ENCODE measurements around the gene PSENEN. TPM values are rescaled to one million over a fixed set of nuclear protein-coding genes. Genes with fewer than 3 reads are reported as not detected.

Gene PSENEN
- total RNA-seq, 1 experiment from 2014 or later = 106 TPM

DNA sequence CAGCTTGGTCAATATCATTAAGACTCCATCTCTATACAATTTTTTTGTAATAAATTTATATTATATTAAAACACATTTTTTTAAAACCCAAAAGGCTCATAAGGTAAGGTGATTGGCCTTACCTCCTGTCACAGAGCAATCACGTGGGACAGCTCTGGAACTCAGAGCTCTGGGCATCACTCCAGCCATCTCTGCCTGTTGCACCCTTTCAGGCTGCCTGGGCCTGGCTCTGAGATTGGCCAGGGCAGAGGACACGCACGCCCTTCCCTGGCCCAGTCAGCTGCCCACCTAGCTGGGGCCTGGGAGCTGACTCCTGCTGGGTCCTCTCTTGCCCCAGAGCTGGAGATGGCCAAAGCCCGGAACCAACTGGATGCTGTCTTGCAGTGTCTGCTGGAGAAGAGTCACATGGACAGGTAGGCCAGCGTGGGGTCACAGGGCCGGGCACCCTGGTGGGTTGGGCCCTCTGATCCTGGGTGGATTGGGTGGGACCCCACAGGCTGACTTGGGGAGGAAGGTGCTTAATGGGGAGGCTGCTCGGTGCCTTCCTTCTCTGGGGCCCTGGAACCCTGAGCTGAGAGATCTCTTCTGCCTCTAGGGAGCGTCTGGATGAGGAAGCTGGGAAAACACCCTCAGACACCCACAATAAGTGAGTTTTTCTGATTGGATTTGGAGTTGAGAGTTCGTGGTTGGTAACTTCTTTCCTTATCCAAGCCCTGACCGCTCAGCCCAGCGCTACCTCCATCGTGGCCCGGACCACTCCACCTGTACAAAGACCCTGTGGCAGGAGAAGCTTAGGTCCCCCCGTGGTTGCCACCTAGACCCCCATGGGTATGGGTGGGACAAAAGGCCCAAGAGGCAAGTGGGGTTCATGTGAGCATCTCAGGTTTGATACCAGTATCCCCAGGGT, 6.6 kb downstream of the PSENEN start:
- CTCF ChIA-PET = no interaction called here
- Histone ChIP-seq H3K27ac (no peak overlapping the region), H4K20me1 (ENCODE audit: insufficient read depth) (no peaks in the 10 kb centered on the region), H3K4me3 (no peak overlapping the region), H3K9me3 (ENCODE audit: insufficient read depth, low read depth) (no peaks in the 10 kb centered on the region), H2AFZ (no peak overlapping the region), H3K9me2 (ENCODE audit: insufficient read depth) (no peaks in the 10 kb centered on the region), H3K79me2 (ENCODE audit: low read depth) (peaks cover 15% of the 10 kb centered on the region), H3K4me2 (no peak overlapping the region), H3K27me3 (ENCODE audit: insufficient read depth, low read depth) (no peaks in the 10 kb centered on the region), H3K36me3 (ENCODE audit: low read depth) (no peaks in the 10 kb centered on the region), H3K4me1 (replicated peaks; ENCODE audit: insufficient read depth) (peaks cover 27% of the 10 kb centered on the region), H3F3A (ENCODE audit: insufficient read depth, low read depth) (peaks cover 17% of the 10 kb centered on the region)
- POLR2A ChIA-PET (ENCODE audit: unreplicated experiment) = interaction anchor here (0.7 kb wide), 1 partner anchor 196 kb away, joined by 4 read pairs; no protein-coding TSS in a partner anchor
- BruUV-seq (replicated peaks) = no TSS peak
- TF ChIP-seq, protein P1, sequence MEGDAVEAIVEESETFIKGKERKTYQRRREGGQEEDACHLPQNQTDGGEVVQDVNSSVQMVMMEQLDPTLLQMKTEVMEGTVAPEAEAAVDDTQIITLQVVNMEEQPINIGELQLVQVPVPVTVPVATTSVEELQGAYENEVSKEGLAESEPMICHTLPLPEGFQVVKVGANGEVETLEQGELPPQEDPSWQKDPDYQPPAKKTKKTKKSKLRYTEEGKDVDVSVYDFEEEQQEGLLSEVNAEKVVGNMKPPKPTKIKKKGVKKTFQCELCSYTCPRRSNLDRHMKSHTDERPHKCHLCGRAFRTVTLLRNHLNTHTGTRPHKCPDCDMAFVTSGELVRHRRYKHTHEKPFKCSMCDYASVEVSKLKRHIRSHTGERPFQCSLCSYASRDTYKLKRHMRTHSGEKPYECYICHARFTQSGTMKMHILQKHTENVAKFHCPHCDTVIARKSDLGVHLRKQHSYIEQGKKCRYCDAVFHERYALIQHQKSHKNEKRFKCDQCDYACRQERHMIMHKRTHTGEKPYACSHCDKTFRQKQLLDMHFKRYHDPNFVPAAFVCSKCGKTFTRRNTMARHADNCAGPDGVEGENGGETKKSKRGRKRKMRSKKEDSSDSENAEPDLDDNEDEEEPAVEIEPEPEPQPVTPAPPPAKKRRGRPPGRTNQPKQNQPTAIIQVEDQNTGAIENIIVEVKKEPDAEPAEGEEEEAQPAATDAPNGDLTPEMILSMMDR (conservative IDR thresholded peaks at IDR 0.05) = no peak
- TF ChIP-seq EZH2 (IDR thresholded peaks at IDR 0.05; ENCODE audit: low read depth) = no peak
- DNase-seq = no peak
- intact Hi-C loops (cut with micrococcal nuclease; ENCODE audit: unreplicated experiment) = no loop called here

DNA sequence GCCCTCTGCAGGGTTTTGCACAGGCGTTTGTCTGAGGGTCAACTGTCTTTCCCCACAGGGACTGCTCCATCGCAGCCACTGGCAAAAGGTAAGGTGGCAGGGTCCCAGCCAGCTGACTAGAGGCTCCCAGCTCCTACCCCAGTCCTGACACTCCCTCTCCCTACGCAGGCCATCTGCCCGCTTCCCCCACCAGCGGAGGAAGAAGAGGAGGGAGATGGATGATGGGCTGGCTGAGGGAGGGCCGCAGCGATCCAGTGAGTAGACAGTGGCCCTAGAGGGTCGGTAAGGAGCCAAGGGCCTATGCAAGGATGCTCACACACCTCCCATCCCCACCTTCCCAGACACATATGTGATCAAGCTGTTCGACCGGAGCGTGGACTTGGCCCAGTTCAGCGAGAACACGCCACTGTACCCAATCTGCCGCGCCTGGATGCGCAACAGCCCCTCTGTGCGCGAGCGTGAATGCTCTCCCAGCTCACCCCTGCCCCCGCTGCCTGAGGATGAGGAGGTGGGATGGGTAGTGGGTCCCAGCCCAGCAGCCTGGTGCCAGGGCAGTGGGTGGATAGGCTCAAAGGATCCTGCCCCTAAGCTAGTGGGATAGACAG, 7.4 kb downstream of the PSENEN start:
- DNase-seq = no peak
- ChIA-PET POLR2A (ENCODE audit: unreplicated experiment) (interaction anchor here (0.7 kb wide), 1 partner anchor 196 kb away, joined by 4 read pairs; no protein-coding TSS in a partner anchor), CTCF (no interaction called here)
- Histone ChIP-seq H3K27me3 (ENCODE audit: insufficient read depth, low read depth) (no peaks in the 10 kb centered on the region), H4K20me1 (ENCODE audit: insufficient read depth) (no peaks in the 10 kb centered on the region), H3K4me3 (no peak overlapping the region), H3K9me3 (ENCODE audit: insufficient read depth, low read depth) (no peaks in the 10 kb centered on the region), H3K36me3 (ENCODE audit: low read depth) (no peaks in the 10 kb centered on the region), H3K9me2 (ENCODE audit: insufficient read depth) (no peaks in the 10 kb centered on the region), H3K79me2 (ENCODE audit: low read depth) (peaks cover 11% of the 10 kb centered on the region), H2AFZ (no peak overlapping the region), H3K4me1 (replicated peaks; ENCODE audit: insufficient read depth) (peaks cover 25% of the 10 kb centered on the region), H3F3A (ENCODE audit: insufficient read depth, low read depth) (peaks cover 14% of the 10 kb centered on the region), H3K4me2 (no peak overlapping the region), H3K27ac (no peak overlapping the region)
- TF ChIP-seq, protein P1 (conservative IDR thresholded peaks at IDR 0.05) = no peak
- TF ChIP-seq EZH2 (IDR thresholded peaks at IDR 0.05; ENCODE audit: low read depth) = no peak
- intact Hi-C loops (cut with micrococcal nuclease; ENCODE audit: unreplicated experiment) = no loop called here
- BruUV-seq (replicated peaks) = no TSS peak

GRCh38 chr19:35753634-35754369, 8.4 kb downstream of the PSENEN start:
- no peak overlapping the region for H3K4me2 ChIP-seq
- DNase-seq = no peak
- no peaks in the 10 kb centered on the region for H3K27me3 ChIP-seq (ENCODE audit: insufficient read depth, low read depth)
- intact Hi-C loops (cut with micrococcal nuclease; ENCODE audit: unreplicated experiment) = no loop called here
- H3K4me1 ChIP-seq (replicated peaks; ENCODE audit: insufficient read depth) = peaks cover 25% of the 10 kb centered on the region
- peaks cover 13% of the 10 kb centered on the region for H3K79me2 ChIP-seq (ENCODE audit: low read depth)
- CTCF ChIA-PET = no interaction called here
- no peak for TF ChIP-seq EZH2 (IDR thresholded peaks at IDR 0.05; ENCODE audit: low read depth)
- TF ChIP-seq, protein P1 (conservative IDR thresholded peaks at IDR 0.05) = no peak
- no peaks in the 10 kb centered on the region for H3K9me3 ChIP-seq (ENCODE audit: insufficient read depth, low read depth)
- no TSS peak for BruUV-seq (replicated peaks)
- POLR2A ChIA-PET (ENCODE audit: unreplicated experiment) = no interaction called here
- no peaks in the 10 kb centered on the region for H3K36me3 ChIP-seq (ENCODE audit: low read depth)
- no peak overlapping the region for H3K4me3 ChIP-seq
- H3F3A ChIP-seq (ENCODE audit: insufficient read depth, low read depth) = peaks cover 13% of the 10 kb centered on the region; the same call in 1 of the 2 replicates
- no peaks in the 10 kb centered on the region for H3K9me2 ChIP-seq (ENCODE audit: insufficient read depth)
- no peak overlapping the region for H3K27ac ChIP-seq
- H4K20me1 ChIP-seq (ENCODE audit: insufficient read depth) = peaks cover 2% of the 10 kb centered on the region; the same call in 1 of the 2 replicates
- H2AFZ ChIP-seq = no peak overlapping the region

Data from PC-9 (cell line).